ENCODE data around the gene PARD6G. TPM values are rescaled to one million over a fixed set of nuclear protein-coding genes. Genes with fewer than 3 reads are reported as not detected.

PARD6G gene
- total RNA-seq, 4 donors from 2014 or later = 4.6 to 15.9 (median 11.9) TPM

DNA sequence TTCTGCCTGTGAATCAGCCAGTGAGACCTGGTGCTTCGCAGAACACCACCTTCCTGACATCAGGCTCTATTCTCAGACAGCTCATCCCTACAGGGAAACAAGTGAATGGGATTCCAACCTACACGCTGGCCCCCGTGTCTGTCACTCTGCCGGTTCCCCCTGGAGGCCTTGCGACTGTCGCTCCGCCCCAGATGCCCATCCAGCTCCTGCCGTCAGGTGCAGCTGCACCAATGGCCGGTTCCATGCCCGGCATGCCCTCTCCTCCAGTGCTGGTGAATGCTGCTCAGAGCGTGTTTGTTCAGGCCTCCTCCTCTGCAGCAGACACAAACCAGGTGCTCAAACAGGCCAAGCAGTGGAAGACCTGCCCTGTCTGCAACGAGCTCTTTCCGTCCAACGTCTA, 110.2 kb downstream of the PARD6G start:
- intact Hi-C loops (cut with DNase I; ENCODE audit: low total_unique reads) = no loop called here
- Histone ChIP-seq H3K4me1 (no peaks in the 10 kb centered on the region), H3K27ac (no peak overlapping the region), H3K4me3 (no peak overlapping the region), H3K36me3 (no peaks in the 10 kb centered on the region), H3K9me3 (no peaks in the 10 kb centered on the region), H3K27me3 (no peaks in the 10 kb centered on the region)
- DNase-seq = no peak
- TF ChIP-seq CTCF (IDR thresholded peaks at IDR 0.05) = no peak
- TF ChIP-seq POLR2A (IDR thresholded peaks at IDR 0.05) = no peak

DNA sequence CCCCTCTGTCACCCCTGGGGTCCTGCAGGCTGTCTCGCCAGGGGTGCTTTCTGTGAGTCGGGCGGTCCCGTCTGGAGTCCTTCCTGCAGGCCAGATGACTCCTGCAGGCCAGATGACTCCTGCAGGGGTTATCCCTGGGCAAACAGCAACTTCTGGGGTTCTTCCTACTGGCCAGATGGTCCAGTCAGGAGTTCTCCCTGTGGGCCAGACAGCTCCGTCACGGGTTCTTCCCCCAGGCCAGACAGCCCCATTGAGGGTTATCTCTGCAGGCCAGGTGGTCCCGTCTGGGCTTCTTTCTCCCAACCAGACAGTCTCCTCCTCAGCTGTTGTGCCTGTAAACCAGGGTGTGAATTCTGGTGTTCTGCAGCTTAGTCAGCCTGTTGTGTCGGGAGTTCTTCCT, 110.6 kb downstream of the PARD6G start:
- H3K9me3 ChIP-seq = no peaks in the 10 kb centered on the region
- H3K27me3 ChIP-seq = no peaks in the 10 kb centered on the region
- H3K27ac ChIP-seq = no peak overlapping the region
- H3K4me3 ChIP-seq = no peak overlapping the region
- H3K4me1 ChIP-seq = no peaks in the 10 kb centered on the region
- no peaks in the 10 kb centered on the region for H3K36me3 ChIP-seq
- TF ChIP-seq POLR2A (IDR thresholded peaks at IDR 0.05) = no peak
- no peak for TF ChIP-seq CTCF (IDR thresholded peaks at IDR 0.05)
- intact Hi-C loops (cut with DNase I; ENCODE audit: low total_unique reads) = no loop called here
- DNase-seq = no peak

GRCh38 chr18:80135136-80135535, 112.2 kb downstream of the PARD6G start:
- intact Hi-C loops (cut with DNase I; ENCODE audit: low total_unique reads) = no loop called here
- no peak for TF ChIP-seq CTCF (IDR thresholded peaks at IDR 0.05)
- TF ChIP-seq POLR2A (IDR thresholded peaks at IDR 0.05) = no peak
- Histone ChIP-seq H3K27ac (no peak overlapping the region), H3K36me3 (no peaks in the 10 kb centered on the region), H3K9me3 (no peaks in the 10 kb centered on the region), H3K4me3 (no peak overlapping the region), H3K27me3 (no peaks in the 10 kb centered on the region), H3K4me1 (no peaks in the 10 kb centered on the region)
- no peak for DNase-seq

GRCh38 chr18:80133124-80133523, 114.2 kb downstream of the PARD6G start:
- intact Hi-C loops (cut with DNase I; ENCODE audit: low total_unique reads) = no loop called here
- no peaks in the 10 kb centered on the region for H3K27me3 ChIP-seq

DNA sequence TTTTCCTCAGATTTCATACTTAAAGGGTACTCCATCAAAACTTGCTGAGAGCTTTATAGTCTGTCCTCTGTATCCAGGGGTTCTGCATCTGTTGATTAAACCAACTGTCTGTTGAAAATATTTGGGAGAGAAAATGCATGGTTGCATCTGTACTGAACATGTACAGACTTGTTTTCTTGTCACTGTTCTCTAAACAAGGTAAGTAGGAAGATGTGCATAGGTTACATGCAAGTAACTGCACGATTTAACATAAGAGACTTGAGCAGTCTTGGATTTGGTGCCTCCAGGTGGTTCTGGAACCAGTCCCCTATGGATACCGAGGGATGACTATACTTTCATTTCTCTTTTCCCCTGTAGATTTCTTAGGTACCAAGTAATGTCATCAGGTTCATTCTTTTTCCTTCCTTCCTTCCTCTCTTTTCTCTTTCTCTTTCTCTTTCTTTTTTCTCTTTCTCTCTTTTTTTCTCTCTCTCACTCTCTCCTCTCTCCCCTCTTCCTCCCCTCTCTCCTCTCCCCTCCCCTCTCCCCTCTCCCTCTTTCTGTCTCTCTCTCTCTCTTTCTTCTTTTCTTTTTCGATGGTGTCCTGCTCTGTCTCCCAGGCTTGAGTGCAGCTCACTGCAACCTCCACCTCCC, 115.0 kb downstream of the PARD6G start:
- intact Hi-C loops (cut with DNase I; ENCODE audit: low total_unique reads) = no loop called here
- Histone ChIP-seq H3K4me3 (no peak overlapping the region), H3K27me3 (no peaks in the 10 kb centered on the region), H3K9me3 (no peaks in the 10 kb centered on the region), H3K27ac (no peak overlapping the region), H3K4me1 (no peaks in the 10 kb centered on the region), H3K36me3 (no peaks in the 10 kb centered on the region)
- no peak for DNase-seq
- TF ChIP-seq CTCF (IDR thresholded peaks at IDR 0.05) (no peak), POLR2A (IDR thresholded peaks at IDR 0.05) (no peak)

More at GRCh38 chr18:80133124-80133523, 114.2 kb downstream of the PARD6G start:
- Histone ChIP-seq H3K27ac (no peak overlapping the region), H3K36me3 (no peaks in the 10 kb centered on the region), H3K4me3 (no peak overlapping the region), H3K9me3 (no peaks in the 10 kb centered on the region), H3K4me1 (no peaks in the 10 kb centered on the region)
- TF ChIP-seq CTCF (IDR thresholded peaks at IDR 0.05) = no peak
- no peak for TF ChIP-seq POLR2A (IDR thresholded peaks at IDR 0.05)
- DNase-seq = no peak
